Neural progenitor cell (in vitro differentiated cells): ENCODE data around the gene STX8.

Experiments used
- CTCF ChIP-seq: fragments of 200-600 bp; sonication (generic); IDR thresholded peaks from 2 replicates; pipeline ENCODE4 v1.5.1; 2017; ENCODE audit warnings: antibody characterized with exemption, mild to moderate bottlenecking
- EZH2phosphoT487 ChIP-seq: fragments of 200-600 bp; sonication (generic); IDR thresholded peaks from 2 replicates; pipeline ENCODE4 v1.6.1; 2017; ENCODE audit warnings: antibody characterized with exemption

- TF ChIP-seq CTCF, result no peak
- TF ChIP-seq EZH2phosphoT487, result no peak
These were observed 260.3 kb downstream of the STX8 start for GRCh38 chr17:9315360-9315759.
